K562 (cell line): ENCODE results near the gene CLCN6. TPM values are rescaled to one million over a fixed set of nuclear protein-coding genes. Genes with fewer than 3 reads are reported as not detected.

Source experiments
- ASH1L ChIP-seq: fragments of 450-650 bp; IDR thresholded peaks from 2 replicates; pipeline ENCODE4 v1.6.1; 2018; ENCODE audit warnings: borderline replicate concordance, mild to moderate bottlenecking, low read depth; ENCODE audit not compliant: partially characterized antibody
- CBFA2T3 ChIP-seq: fragments of 450-650 bp; IDR thresholded peaks from 2 replicates; pipeline ENCODE4 v1.6.1; 2017
- DNMT1 ChIP-seq: fragments of 450-650 bp; IDR thresholded peaks from 2 replicates; pipeline ENCODE4 v1.6.1; 2016; ENCODE audit warnings: antibody characterized with exemption, mild to moderate bottlenecking
- DPF2 ChIP-seq: fragments of 450-650 bp; IDR thresholded peaks from 2 replicates; pipeline ENCODE4 v1.6.1; 2016
- EP300 ChIP-seq: IDR thresholded peaks from 2 replicates; pipeline ENCODE4 v1.6.1; 2012; ENCODE audit warnings: low read length, improper control_type of control experiment
- HIVEP1 ChIP-seq: fragments of 250-450 bp; sonication (Bioruptor Pico); IDR thresholded peaks from 2 replicates; pipeline ENCODE4 v1.4.0; 2020; ENCODE audit warnings: mild to moderate bottlenecking
- MCM2 ChIP-seq: fragments of 450-650 bp; IDR thresholded peaks from 2 replicates; pipeline ENCODE4 v1.6.1; 2017; ENCODE audit warnings: low read depth, mild to moderate bottlenecking
- PHTF2 ChIP-seq: fragments of 250-450 bp; sonication (Bioruptor Pico); IDR thresholded peaks from 2 replicates; pipeline ENCODE4 v1.5.0; 2021; ENCODE audit warnings: mild to moderate bottlenecking
- POLR3G ChIP-seq: IDR thresholded peaks from 2 replicates; pipeline ENCODE4 v1.6.1; 2011; ENCODE audit not compliant: insufficient read length, insufficient replicate concordance; ENCODE audit errors: extremely low read depth
- PTBP1 ChIP-seq: fragments of 200-400 bp; formaldehyde crosslinking; IDR thresholded peaks from 2 replicates; pipeline ENCODE4 v1.6.1; 2017; ENCODE audit warnings: low read depth, low read length
- RBM34 ChIP-seq: fragments of 200-400 bp; formaldehyde crosslinking; IDR thresholded peaks from 2 replicates; pipeline ENCODE4 v1.6.1; 2018; ENCODE audit warnings: low read length, borderline replicate concordance; ENCODE audit not compliant: insufficient read depth
- SP1 ChIP-seq: sonication (generic); formaldehyde crosslinking; IDR thresholded peaks from 2 replicates; pipeline ENCODE4 v1.8.1; 2022; ENCODE audit warnings: mild to moderate bottlenecking, missing genetic modification reagents
- SREBF1 ChIP-seq: fragments of 150-350 bp; IDR thresholded peaks from 2 replicates; pipeline ENCODE4 v1.6.1; 2014; ENCODE audit warnings: antibody characterized with exemption, low read depth, low read length, borderline replicate concordance
- TAL1 ChIP-seq: fragments of 450-650 bp; IDR thresholded peaks from 2 replicates; pipeline ENCODE4 v1.6.1; 2016; ENCODE audit warnings: mild to moderate bottlenecking
- TEAD2 ChIP-seq: fragments of 450-650 bp; IDR thresholded peaks from 2 replicates; pipeline ENCODE4 v1.6.1; 2016; ENCODE audit warnings: missing genetic modification characterization, control low read depth, missing compliant biosample characterization
- ZKSCAN1 ChIP-seq: fragments of 150-350 bp; IDR thresholded peaks from 2 replicates; pipeline ENCODE4 v1.6.1; 2016; ENCODE audit warnings: low read depth, low read length
- ZNF764 ChIP-seq: fragments of 250-450 bp; sonication (Bioruptor Pico); IDR thresholded peaks from 2 replicates; pipeline ENCODE4 v1.4.0; 2020; ENCODE audit warnings: low read depth, mild to moderate bottlenecking, moderate library complexity
- polyA plus RNA-seq, 8 experiments: library from polyadenylated mRNA; depleted of rRNA in 4 of 8; stranded (reverse) in 5 of 8; unstranded in 3 of 8; fragments of >200 nt; fragmentation: Nextera tagmentation in 2 of 8; fragmentation: Illumina TruSeq in 1 of 8; extraction: Ambion mirVana in 2 of 8; extraction: Trizol in 1 of 8; gene quantifications; 2 replicates each; pipeline versions ENCODE4 v1.2.1 to v1.2.3, GENCODE V29; 2011 to 2014; ENCODE audit warnings: inconsistent platforms in 1 of 8, missing spikeins in 1 of 8
- total RNA-seq, 7 experiments: library from RNA; depleted of rRNA in 6 of 7; stranded (reverse); fragments of >200 nt in 6 of 7; fragmentation: Illumina TruSeq in 2 of 7; extraction: Trizol in 2 of 7; gene quantifications; 2 replicates each; pipeline versions ENCODE4 v1.2.1 to v1.2.3, GENCODE V29; 2011 to 2021; ENCODE audit warnings: low replicate concordance in 1 of 7
- TF ChIP-seq, protein P1 (sequence below): sonication (generic); formaldehyde crosslinking; IDR thresholded peaks from 2 replicates; pipeline ENCODE4 v1.8.1; 2022; ENCODE audit warnings: missing genetic modification reagents
- TF ChIP-seq, protein P2 (sequence below): fragments of 250-450 bp; sonication (Bioruptor Pico); IDR thresholded peaks from 2 replicates; pipeline ENCODE4 v1.9.0; 2021; ENCODE audit warnings: mild to moderate bottlenecking
- TF ChIP-seq, protein P3 (sequence below): fragments of 250-450 bp; sonication (Bioruptor Pico); IDR thresholded peaks from 2 replicates; pipeline ENCODE4 v1.8.0; 2022; ENCODE audit warnings: inconsistent platforms
- TF ChIP-seq, protein P4 (sequence below): fragments of 150-350 bp; IDR thresholded peaks from 2 replicates; pipeline ENCODE4 v1.6.1; 2014; ENCODE audit warnings: low read depth, mild to moderate bottlenecking, low read length, borderline replicate concordance
- TF ChIP-seq, protein P5 (sequence below): fragments of 450-650 bp; formaldehyde crosslinking; IDR thresholded peaks from 2 replicates; pipeline ENCODE4 v1.4.0; 2022; ENCODE audit warnings: missing genetic modification characterization

The CLCN6 gene
- total and polyA plus RNA-seq, 9 of the 15 experiments (the other 6 are each of a cell fraction or from before 2014, with no cell fraction given): 2.0 to 21.8 (median 13.6) TPM

DNA sequence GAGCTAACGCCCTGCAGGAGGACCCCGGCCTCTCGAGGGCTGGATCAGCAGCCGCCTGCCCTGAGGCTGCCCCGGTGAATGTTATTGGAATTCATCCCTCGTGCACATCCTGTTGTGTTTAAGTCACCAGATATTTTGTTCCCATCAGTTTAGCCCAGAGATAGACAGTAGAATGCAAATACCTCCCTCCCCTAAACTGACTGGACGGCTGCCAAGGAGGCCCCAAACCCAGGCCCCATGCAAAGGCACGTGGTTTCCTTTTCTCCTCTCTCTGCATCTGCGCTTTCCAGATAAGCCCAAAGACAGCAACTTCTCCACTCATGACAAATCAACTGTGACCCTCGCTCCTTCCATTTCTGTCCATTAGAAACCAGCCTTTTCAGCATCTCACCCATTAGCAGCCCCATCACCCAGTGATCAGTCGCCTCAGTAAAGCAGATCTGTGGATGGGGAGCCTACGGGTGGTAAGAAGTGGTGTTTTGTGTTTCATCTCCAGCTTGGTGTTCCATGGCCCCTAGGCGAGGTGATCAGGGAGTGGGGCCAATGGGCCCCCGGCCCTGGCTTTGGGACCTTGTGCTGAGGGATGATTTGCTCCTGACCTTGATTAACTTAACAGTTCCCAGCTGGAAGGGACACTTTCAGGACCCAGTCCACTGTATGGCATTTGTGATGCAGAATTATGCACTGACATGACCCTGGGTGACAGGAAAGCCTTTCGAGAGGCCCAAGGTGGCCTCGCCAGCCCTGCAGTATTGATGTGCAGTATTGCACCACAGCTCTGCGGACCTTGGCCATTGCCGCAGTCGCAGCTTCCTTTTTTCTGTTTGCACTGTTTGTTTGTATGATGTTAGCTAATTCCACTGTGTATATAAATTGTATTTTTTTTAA is 36.4 kb downstream of the CLCN6 start (continued):
- TF ChIP-seq TEAD2 (tag) (no peak), ASH1L (no peak), ZKSCAN1 (no peak), CBFA2T3 (peak; percentile 98), RBM34 (no peak), MCM2 (no peak), EP300 (peak; percentile 97), DPF2 (peak; percentile 99), HIVEP1 (no peak), DNMT1 (no peak), ZNF764 (no peak), POLR3G (no peak), SP1 (CRISPR knock-in tag) (peak; percentile 86), PTBP1 (no peak), TAL1 (peak; percentile 94), PHTF2 (CRISPR knock-in tag) (no peak), SREBF1 (0 out of 2 replicates have a peak, but pooled peaks have one; percentile 46)
- TF ChIP-seq, protein P1, sequence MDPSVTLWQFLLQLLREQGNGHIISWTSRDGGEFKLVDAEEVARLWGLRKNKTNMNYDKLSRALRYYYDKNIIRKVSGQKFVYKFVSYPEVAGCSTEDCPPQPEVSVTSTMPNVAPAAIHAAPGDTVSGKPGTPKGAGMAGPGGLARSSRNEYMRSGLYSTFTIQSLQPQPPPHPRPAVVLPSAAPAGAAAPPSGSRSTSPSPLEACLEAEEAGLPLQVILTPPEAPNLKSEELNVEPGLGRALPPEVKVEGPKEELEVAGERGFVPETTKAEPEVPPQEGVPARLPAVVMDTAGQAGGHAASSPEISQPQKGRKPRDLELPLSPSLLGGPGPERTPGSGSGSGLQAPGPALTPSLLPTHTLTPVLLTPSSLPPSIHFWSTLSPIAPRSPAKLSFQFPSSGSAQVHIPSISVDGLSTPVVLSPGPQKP (CRISPR knock-in tag): no peak
- TF ChIP-seq, protein P2, sequence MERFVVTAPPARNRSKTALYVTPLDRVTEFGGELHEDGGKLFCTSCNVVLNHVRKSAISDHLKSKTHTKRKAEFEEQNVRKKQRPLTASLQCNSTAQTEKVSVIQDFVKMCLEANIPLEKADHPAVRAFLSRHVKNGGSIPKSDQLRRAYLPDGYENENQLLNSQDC: no peak
- TF ChIP-seq, protein P3, sequence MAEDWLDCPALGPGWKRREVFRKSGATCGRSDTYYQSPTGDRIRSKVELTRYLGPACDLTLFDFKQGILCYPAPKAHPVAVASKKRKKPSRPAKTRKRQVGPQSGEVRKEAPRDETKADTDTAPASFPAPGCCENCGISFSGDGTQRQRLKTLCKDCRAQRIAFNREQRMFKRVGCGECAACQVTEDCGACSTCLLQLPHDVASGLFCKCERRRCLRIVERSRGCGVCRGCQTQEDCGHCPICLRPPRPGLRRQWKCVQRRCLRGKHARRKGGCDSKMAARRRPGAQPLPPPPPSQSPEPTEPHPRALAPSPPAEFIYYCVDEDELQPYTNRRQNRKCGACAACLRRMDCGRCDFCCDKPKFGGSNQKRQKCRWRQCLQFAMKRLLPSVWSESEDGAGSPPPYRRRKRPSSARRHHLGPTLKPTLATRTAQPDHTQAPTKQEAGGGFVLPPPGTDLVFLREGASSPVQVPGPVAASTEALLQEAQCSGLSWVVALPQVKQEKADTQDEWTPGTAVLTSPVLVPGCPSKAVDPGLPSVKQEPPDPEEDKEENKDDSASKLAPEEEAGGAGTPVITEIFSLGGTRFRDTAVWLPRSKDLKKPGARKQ (CRISPR knock-in tag): no peak
- TF ChIP-seq, protein P4, sequence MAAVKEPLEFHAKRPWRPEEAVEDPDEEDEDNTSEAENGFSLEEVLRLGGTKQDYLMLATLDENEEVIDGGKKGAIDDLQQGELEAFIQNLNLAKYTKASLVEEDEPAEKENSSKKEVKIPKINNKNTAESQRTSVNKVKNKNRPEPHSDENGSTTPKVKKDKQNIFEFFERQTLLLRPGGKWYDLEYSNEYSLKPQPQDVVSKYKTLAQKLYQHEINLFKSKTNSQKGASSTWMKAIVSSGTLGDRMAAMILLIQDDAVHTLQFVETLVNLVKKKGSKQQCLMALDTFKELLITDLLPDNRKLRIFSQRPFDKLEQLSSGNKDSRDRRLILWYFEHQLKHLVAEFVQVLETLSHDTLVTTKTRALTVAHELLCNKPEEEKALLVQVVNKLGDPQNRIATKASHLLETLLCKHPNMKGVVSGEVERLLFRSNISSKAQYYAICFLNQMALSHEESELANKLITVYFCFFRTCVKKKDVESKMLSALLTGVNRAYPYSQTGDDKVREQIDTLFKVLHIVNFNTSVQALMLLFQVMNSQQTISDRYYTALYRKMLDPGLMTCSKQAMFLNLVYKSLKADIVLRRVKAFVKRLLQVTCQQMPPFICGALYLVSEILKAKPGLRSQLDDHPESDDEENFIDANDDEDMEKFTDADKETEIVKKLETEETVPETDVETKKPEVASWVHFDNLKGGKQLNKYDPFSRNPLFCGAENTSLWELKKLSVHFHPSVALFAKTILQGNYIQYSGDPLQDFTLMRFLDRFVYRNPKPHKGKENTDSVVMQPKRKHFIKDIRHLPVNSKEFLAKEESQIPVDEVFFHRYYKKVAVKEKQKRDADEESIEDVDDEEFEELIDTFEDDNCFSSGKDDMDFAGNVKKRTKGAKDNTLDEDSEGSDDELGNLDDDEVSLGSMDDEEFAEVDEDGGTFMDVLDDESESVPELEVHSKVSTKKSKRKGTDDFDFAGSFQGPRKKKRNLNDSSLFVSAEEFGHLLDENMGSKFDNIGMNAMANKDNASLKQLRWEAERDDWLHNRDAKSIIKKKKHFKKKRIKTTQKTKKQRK: no peak
- TF ChIP-seq, protein P5, sequence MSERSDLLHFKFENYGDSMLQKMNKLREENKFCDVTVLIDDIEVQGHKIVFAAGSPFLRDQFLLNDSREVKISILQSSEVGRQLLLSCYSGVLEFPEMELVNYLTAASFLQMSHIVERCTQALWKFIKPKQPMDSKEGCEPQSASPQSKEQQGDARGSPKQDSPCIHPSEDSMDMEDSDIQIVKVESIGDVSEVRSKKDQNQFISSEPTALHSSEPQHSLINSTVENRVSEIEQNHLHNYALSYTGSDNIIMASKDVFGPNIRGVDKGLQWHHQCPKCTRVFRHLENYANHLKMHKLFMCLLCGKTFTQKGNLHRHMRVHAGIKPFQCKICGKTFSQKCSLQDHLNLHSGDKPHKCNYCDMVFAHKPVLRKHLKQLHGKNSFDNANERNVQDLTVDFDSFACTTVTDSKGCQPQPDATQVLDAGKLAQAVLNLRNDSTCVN: 0 out of 2 replicates have a peak, but pooled peaks have one; percentile 51
